Uterus (tissue), 4 donors: ENCODE results near the gene SLC6A9. TPM values are rescaled to one million over a fixed set of nuclear protein-coding genes. Genes with fewer than 3 reads are reported as not detected.

Experiments
- DNase-seq, 2 donors: peaks; one replicate each; pipeline ENCODE4 v3.0.0-alpha.2; 2019 to 2020
- H3K27ac ChIP-seq, 2 donors: fragments of 200-600 bp; sonication (generic); 1 replicate in 1 of 2; 2 replicates in 1 of 2; pipeline ENCODE4 v1.5.1; 2016 to 2018
- H3K27me3 ChIP-seq, 2 donors: fragments of 200-600 bp; sonication (generic); one replicate each; pipeline ENCODE4 v1.5.1; 2018 to 2019; ENCODE audit warnings: control low read depth in 1 of 2
- H3K36me3 ChIP-seq, 2 donors: fragments of 200-600 bp; sonication (generic); one replicate each; pipeline ENCODE4 v1.5.1; 2019; ENCODE audit warnings: control low read depth in 1 of 2
- H3K4me1 ChIP-seq, 2 donors: fragments of 200-600 bp; sonication (generic); one replicate each; pipeline ENCODE4 v1.5.1; 2018 to 2019; ENCODE audit warnings: control low read depth in 1 of 2
- H3K4me3 ChIP-seq, 2 donors: fragments of 200-600 bp; sonication (generic); 1 replicate in 1 of 2; 2 replicates in 1 of 2; pipeline ENCODE4 v1.5.1; 2018 to 2019; ENCODE audit warnings: mild to moderate bottlenecking in 1 of 2
- H3K9me3 ChIP-seq, 2 donors: fragments of 200-600 bp; sonication (generic); one replicate each; pipeline ENCODE4 v1.5.1; 2019; ENCODE audit warnings: control low read depth in 1 of 2
- CTCF ChIP-seq, 4 experiments: fragments of 200-600 bp in 2 of 4; fragments of 450-650 bp in 2 of 4; sonication (generic) in 2 of 4; IDR thresholded peaks; one replicate each; pipeline ENCODE4 v1.5.1; 2016 to 2019; ENCODE audit warnings: antibody characterized with exemption in 4 of 4, mild to moderate bottlenecking in 2 of 4, moderate library complexity in 1 of 4
- POLR2A ChIP-seq, 2 donors: fragments of 450-650 bp; IDR thresholded peaks; one replicate each; pipeline ENCODE4 v1.6.1; 2016; ENCODE audit warnings: antibody characterized with exemption in 2 of 2, mild to moderate bottlenecking in 1 of 2, moderate library complexity in 1 of 2
- intact Hi-C: fragments of 100-400 bp; cut with DNase I; formaldehyde crosslinking; loops from one replicate; pipeline ENCODE4 v1.15.1; 2023; ENCODE audit warnings: low total_unique reads
- total RNA-seq, 4 donors: library from RNA; depleted of rRNA in 3 of 4; stranded (reverse); fragments of >200 nt in 3 of 4; gene quantifications; one replicate each; pipeline versions ENCODE4 v1.1.0 to v1.2.4, GENCODE V29; 2014 to 2023
- donor health status: DM: yes; HTN: yes; CAD: no.

SLC6A9 gene
- total RNA-seq, result 10 to 100 TPM in 2 of 4 donors, 1 to 10 TPM in 2; 4.6 to 30.9 (median 17.4) TPM

GRCh38 chr1:44031252-44032169 lies at the start of gene SLC6A9:
TSS of gene SLC6A9 (minus strand) at chr1:44031462. CDS start at chr1:44024277, 7,185 bp downstream.
- peak; percentile 14 to 34 for TF ChIP-seq POLR2A (IDR thresholded peaks at IDR 0.05)
- TF ChIP-seq CTCF (IDR thresholded peaks at IDR 0.05), result no peak
- DNase-seq, result peak; percentile 83 to 87
- Histone ChIP-seq H3K4me1 (peaks cover 0 to 17% of the 10 kb centered on the region in 2 donors), H3K9me3 (no peaks in the 10 kb centered on the region), H3K27ac (peak within 1 kb of the TSS; percentile 90 to 94), H3K36me3 (no peaks in the 10 kb centered on the region), H3K27me3 (no peaks in the 10 kb centered on the region), H3K4me3 (peak within 1 kb of the TSS; percentile 64 to 84)
- intact Hi-C loops, result no loop called here

GRCh38 chr1:44079566-44079965 lies 48.3 kb upstream of the SLC6A9 start:
- no peaks in the 10 kb centered on the region for H3K9me3 ChIP-seq
- intact Hi-C loops, result no loop called here
- H3K4me1 ChIP-seq, result no peaks in the 10 kb centered on the region
- H3K27me3 ChIP-seq, result no peaks in the 10 kb centered on the region
- no peaks in the 10 kb centered on the region for H3K36me3 ChIP-seq
- no peak overlapping the region for H3K27ac ChIP-seq
- H3K4me3 ChIP-seq, result no peak overlapping the region
- TF ChIP-seq CTCF (IDR thresholded peaks at IDR 0.05) (no peak), POLR2A (IDR thresholded peaks at IDR 0.05) (no peak)
- no peak for DNase-seq

GRCh38 chr1:44078104-44078503 lies 46.8 kb upstream of the SLC6A9 start:
- DNase-seq, result no peak
- no peaks in the 10 kb centered on the region for H3K36me3 ChIP-seq
- intact Hi-C loops, result no loop called here
- H3K9me3 ChIP-seq, result no peaks in the 10 kb centered on the region
- H3K27ac ChIP-seq, result no peak overlapping the region
- H3K4me3 ChIP-seq, result no peak overlapping the region
- no peak for TF ChIP-seq CTCF (IDR thresholded peaks at IDR 0.05)
- no peak for TF ChIP-seq POLR2A (IDR thresholded peaks at IDR 0.05)
- no peaks in the 10 kb centered on the region for H3K27me3 ChIP-seq
- H3K4me1 ChIP-seq, result no peaks in the 10 kb centered on the region

GRCh38 chr1:44077421-44077820 lies 46.2 kb upstream of the SLC6A9 start:
- no peaks in the 10 kb centered on the region for H3K9me3 ChIP-seq
- no peak for DNase-seq
- H3K4me1 ChIP-seq, result no peaks in the 10 kb centered on the region
- H3K4me3 ChIP-seq, result no peak overlapping the region
- H3K27me3 ChIP-seq, result no peaks in the 10 kb centered on the region
- intact Hi-C loops, result no loop called here
- TF ChIP-seq CTCF (IDR thresholded peaks at IDR 0.05) (no peak), POLR2A (IDR thresholded peaks at IDR 0.05) (no peak)
- H3K36me3 ChIP-seq, result no peaks in the 10 kb centered on the region
- H3K27ac ChIP-seq, result no peak overlapping the region

- H3K4me1 ChIP-seq, result no peaks in the 10 kb centered on the region
- intact Hi-C loops, result no loop called here
- H3K9me3 ChIP-seq, result no peaks in the 10 kb centered on the region
- DNase-seq, result no peak
- H3K36me3 ChIP-seq, result no peaks in the 10 kb centered on the region
- no peak overlapping the region for H3K27ac ChIP-seq
- TF ChIP-seq CTCF (IDR thresholded peaks at IDR 0.05) (no peak), POLR2A (IDR thresholded peaks at IDR 0.05) (no peak)
- H3K4me3 ChIP-seq, result no peak overlapping the region
- no peaks in the 10 kb centered on the region for H3K27me3 ChIP-seq
Observed at GRCh38 chr1:44076066-44076465, 44.8 kb upstream of the SLC6A9 start.
